ENCODE results near the gene C1orf159.
"Not testable (repeated sequence)": the region's sequence is repeated elsewhere in the genome, so short reads cannot be mapped to it uniquely, and the experiment has no call there.

C1orf159 gene

GRCh38 chr1:1063945-1064831 is 51.7 kb downstream of the C1orf159 start:
- DNase-seq, result peak in 1 of 2 donors; percentile 6

- DNase-seq, result no peak
Measured at GRCh38 chr1:1063261-1063944, 52.5 kb downstream of the C1orf159 start.

- no peak for DNase-seq
Measured at GRCh38 chr1:1062348-1063163, 53.3 kb downstream of the C1orf159 start.

- DNase-seq, result no peak
Measured at GRCh38 chr1:1061682-1062345, 54.1 kb downstream of the C1orf159 start.

GRCh38 chr1:1060281-1061000 is 55.4 kb downstream of the C1orf159 start:
- no peak for DNase-seq

- peak; percentile 10 to 73 for DNase-seq
Measured at GRCh38 chr1:1059494-1060280, 56.2 kb downstream of the C1orf159 start.

GRCh38 chr1:1058921-1059493 is 56.9 kb downstream of the C1orf159 start:
- no peak for DNase-seq

GRCh38 chr1:1058088-1058905 is 57.6 kb downstream of the C1orf159 start:
- no peak for DNase-seq

GRCh38 chr1:1057769-1058087 is 58.2 kb downstream of the C1orf159 start:
- DNase-seq, result not testable (repeated sequence)

- DNase-seq, result no peak
Measured at GRCh38 chr1:1055841-1056736, 59.8 kb downstream of the C1orf159 start.

GRCh38 chr1:1054971-1055370 is 60.9 kb downstream of the C1orf159 start:
- DNase-seq, result no peak

GRCh38 chr1:1054099-1054700 is 61.7 kb downstream of the C1orf159 start:
- no peak for DNase-seq

GRCh38 chr1:1053682-1054081 is 62.2 kb downstream of the C1orf159 start:
- no peak for DNase-seq

- no peak for DNase-seq
Measured at GRCh38 chr1:1053022-1053421, 62.9 kb downstream of the C1orf159 start.

GRCh38 chr1:1052003-1052840 is 63.7 kb downstream of the C1orf159 start:
- DNase-seq, result no peak

GRCh38 chr1:1051127-1051810 is 64.6 kb downstream of the C1orf159 start:
- DNase-seq, result no peak

- no peak for DNase-seq
Measured at GRCh38 chr1:1050577-1051052, 65.3 kb downstream of the C1orf159 start.

Data from hippocampal formation (tissue), 2 donors.